Urothelium cell line (cell line): ENCODE measurements around the gene STK38.
"Not testable (repeated sequence)": the region's sequence is repeated elsewhere in the genome, so short reads cannot be mapped to it uniquely, and the experiment has no call there.

Experiments used
- DNase-seq: peaks from one replicate; pipeline ENCODE4 v3.0.0; 2011; ENCODE audit warnings: low spot score, mixed read lengths
- FAIRE-seq: peaks from 2 replicates; lab custom pipeline; 2011; peaks lifted over from hg19 to GRCh38; lab: Jason Lieb, UNC

Gene STK38

DNA sequence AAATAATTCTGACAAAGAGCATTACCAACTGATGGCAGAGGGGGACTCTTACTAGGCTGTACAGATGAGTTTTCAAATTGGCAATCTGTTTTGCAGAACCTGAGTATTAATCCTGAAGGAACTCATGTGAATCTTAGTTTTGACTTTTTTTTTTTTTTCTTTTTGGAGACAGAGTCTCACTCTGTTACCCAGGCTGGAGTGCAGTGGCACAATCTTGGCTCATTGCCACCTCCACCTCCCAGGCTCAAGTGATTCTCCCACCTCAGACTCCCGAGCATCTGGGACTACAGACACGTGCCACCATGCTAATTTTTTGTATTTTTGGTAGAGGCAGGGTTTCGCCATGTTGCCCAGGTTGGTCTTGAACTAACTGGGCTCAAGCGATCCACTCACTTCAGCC lies 55.2 kb downstream of the STK38 start:
- DNase-seq (no peak), FAIRE-seq (no peak)

- DNase-seq (no peak), FAIRE-seq (no peak)
Observed at GRCh38 chr6:36491378-36491965, 55.8 kb downstream of the STK38 start.

DNA sequence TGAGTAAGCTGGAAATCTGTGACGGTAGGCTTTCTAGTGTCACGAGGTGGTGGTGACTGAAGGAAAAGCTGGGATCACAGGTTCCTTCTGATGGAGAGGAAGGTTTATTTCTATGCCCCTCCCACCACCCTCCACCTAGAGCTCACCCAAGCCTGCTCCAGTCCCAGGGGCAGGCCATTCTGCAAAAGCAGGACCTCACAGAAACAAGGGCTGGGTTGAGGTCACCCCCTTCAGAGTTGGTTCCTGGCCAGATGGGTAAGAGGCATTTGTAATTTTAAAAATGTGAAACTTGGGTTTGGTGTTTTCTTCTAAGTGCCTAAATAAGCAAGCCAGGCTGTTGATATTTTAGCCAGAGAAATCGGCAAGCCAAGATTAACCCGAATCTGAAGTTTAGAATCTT lies 57.9 kb downstream of the STK38 start:
- DNase-seq (no peak), FAIRE-seq (no peak)

DNA sequence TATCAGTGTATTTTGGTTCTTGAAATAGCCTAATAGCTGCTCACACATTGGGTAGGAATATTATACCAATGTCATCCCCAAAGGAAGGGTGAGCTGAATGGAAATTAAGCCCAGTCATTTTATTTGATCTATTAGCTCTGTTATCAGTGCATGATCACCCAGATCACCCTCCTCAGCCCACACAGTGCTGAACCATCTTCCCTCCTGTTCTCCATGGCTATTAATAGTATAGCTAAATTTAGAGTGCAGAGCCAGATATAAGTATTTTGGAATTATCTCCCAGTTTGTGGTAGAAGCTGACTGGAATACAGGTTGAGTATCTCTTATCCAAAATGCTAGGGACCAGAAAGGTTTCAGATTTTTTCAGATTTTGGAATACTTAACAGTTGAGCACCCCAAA lies 59.1 kb downstream of the STK38 start:
- no peak for DNase-seq
- FAIRE-seq: no peak

DNA sequence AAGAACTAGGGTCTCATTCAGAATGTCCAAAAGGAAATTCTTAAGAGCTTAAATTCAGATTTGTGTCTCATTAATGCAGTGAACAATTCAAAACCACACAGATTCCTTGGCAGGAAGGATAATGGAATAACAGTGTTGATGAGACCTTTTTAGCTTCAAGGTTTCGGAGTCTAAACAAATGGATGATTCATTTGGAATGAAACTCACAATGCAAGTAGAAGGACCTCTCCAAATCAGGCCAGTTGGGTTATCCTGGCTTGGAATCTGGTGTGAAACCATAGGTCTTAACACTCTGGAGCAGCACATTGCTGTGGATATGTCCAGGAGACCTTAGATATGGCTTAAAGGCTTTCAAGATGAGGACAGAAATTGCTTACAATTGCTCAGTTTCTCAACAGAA lies 59.6 kb downstream of the STK38 start:
- DNase-seq: no peak
- FAIRE-seq: no peak

DNA sequence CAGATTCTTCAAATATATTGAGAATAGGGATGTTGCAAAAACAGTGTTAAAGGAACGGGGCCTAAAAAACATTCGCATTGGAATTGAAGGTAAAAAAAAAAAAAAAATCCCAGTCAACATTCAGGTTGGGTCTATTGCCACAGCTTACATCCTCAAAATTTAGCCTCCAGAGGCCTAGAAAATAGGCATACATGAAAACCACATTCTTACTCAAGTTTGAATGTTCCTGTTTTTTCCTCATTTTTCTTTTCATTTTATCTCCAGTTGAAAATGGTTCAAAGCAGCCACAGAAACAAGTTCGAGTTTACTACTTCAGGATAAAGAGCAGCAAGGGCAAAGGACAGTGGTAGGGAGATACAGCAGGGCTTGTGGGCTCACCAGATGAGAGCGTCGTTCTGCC lies 62.5 kb downstream of the STK38 start:
- no peak for DNase-seq
- FAIRE-seq: no peak

- DNase-seq, FAIRE-seq: not testable (repeated sequence)
Observed at GRCh38 chr6:36483326-36483725, 64.0 kb downstream of the STK38 start.

GRCh38 chr6:36479256-36479655 lies 68.0 kb downstream of the STK38 start:
- FAIRE-seq: no peak
- DNase-seq: no peak

GRCh38 chr6:36478051-36478526 lies 69.2 kb downstream of the STK38 start:
- no peak for FAIRE-seq
- DNase-seq: no peak

DNA sequence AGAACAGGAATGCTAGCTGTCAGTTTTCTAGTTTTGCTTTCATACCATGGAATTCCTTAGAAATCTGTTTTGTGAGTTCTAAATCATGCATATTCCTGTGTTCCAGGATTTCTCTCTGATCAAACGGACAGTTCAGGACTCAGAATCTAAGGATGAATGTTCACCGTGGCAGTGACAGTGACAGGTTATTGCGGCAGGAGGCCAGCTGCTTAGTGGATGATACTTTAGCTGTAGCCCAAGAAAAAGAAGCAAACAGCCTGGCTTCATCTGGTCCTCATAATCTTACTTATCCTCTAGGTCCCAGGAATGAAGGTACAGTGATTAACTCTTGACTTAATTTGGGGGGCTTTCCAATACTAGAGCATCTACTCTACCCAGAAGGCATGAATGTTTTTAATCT lies 77.3 kb downstream of the STK38 start:
- FAIRE-seq: no peak
- DNase-seq: no peak

DNA sequence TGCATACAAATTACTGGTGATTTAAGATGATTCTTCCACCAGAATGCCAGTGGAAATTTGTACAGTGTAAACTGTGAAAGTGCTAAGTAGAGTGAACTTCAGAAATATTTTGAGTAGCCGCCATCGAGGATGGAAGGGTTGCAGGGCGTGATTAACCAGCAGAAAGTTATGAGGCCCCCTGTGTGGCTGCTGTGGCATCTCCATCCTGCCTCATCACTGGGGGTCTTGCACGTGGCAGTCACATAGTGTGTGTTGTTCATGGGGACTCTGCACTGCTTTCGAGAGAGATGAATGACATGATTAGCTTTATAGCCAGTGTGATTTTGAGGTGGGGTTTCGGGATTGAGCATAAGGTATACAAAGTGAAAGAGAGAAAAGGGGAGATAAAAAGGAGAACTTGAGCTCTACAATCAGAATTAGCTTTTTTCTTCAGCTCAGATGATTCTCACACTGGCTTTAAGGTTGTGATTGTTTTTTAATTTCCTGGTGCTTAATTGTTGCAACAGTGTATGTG lies 78.1 kb downstream of the STK38 start:
- DNase-seq (no peak), FAIRE-seq (no peak)

DNA sequence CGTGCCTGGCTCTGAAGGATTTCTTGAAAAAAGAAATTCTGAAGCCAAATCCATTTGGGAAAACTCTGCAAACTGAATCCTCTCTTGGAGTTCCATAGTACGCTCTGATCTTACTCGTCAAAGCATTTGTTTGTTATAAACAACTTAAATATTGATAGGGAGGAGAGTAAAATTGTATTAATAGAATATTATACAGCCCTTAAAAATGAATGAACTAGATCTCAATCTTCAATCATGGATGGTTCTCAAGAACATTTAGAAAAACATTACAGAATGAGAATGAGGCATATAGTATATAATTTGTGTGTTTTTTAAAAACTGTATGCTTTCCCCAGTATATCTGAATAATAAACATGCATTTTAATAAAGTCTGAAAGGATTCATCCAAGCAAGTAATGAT lies 79.7 kb downstream of the STK38 start:
- DNase-seq: no peak
- FAIRE-seq: no peak

GRCh38 chr6:36464233-36464632 lies 83.0 kb downstream of the STK38 start:
- DNase-seq (no peak), FAIRE-seq (no peak)

- DNase-seq (no peak), FAIRE-seq (no peak)
Observed at GRCh38 chr6:36463676-36464075, 83.6 kb downstream of the STK38 start.

GRCh38 chr6:36461646-36462045 lies 85.6 kb downstream of the STK38 start:
- FAIRE-seq (no peak), DNase-seq (no peak)

DNA sequence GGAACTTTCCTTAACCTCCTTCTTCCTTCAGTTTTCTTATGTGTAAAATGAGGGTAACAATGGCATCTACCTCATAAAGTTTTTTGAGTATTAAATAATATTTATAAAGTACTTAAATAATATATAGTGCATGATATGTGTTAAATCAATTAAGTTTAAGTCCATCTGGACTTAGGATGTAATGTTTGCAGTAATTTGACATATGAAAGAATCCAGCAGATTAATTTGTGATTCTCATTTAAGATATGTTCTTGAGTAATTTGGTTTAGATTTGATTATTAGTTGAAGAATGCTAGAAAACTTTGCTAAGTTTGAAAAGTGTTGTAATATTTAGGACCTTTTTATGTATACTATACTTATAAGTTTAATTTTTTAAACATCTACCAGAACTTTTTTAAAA lies 86.4 kb downstream of the STK38 start:
- DNase-seq: no peak
- no peak for FAIRE-seq

- DNase-seq (no peak), FAIRE-seq (no peak)
Observed at GRCh38 chr6:36459501-36459900, 87.8 kb downstream of the STK38 start.

GRCh38 chr6:36455486-36456027 lies 91.7 kb downstream of the STK38 start:
- peak; percentile 5 for FAIRE-seq
- DNase-seq: no peak

DNA sequence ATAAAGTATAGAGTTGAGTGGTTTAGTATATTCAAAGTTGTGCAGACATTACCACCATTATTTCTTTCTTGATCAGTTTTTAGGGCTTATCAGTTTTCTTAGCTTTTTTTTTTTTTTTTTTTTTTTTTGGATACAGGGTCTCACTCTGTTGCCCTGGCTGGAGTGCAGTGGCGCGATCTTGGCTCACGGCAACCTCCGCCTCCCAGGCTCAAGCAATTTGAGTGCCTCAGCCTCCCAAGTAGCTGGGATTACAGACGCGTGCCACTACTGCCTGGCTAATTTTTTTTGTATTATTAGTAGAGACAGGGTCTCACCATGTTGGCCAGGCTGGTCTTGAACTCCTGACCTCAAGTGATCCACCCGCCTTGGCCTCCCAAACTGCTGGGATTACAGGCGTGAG lies 94.4 kb downstream of the STK38 start:
- FAIRE-seq, DNase-seq: not testable (repeated sequence)

DNA sequence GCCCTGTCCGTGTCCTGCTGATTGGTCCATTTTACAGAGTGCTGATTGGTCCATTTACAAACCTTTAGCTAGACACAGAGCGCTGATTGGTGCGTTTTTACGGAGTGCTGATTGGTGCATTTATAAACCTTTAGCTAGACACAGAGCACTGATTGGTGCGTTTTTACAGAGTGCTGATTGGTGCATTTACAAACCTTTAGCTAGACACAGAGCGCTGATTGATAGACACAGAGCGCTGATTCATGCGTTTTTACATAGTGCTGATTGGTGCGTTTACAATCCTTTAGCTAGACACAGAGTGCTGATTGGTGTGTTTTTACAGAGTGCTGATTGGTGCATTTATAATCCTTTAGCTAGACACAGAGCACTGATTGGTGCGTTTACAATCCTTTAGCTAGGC lies 98.1 kb downstream of the STK38 start:
- FAIRE-seq: not testable (repeated sequence)

DNA sequence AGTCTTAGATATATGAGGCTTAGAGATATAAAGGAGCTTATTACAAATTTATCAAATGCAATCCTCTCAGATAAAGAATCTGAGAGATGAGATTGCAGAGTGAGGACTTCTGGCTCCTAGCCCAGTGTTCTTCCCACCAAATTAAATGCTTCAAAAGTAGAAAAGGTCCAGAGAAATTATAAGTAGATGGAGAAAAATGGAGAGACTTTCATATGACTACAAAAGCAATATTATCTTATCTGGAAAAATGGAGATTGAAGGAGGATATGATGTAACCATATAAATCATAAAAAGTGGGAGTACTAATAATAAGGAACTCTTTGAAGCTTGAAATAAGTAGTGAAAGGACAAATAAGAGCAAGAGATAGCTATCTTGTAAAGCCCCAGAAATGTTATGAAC lies 101.7 kb downstream of the STK38 start:
- no peak for FAIRE-seq
- no peak for DNase-seq

More for the DNA sequence above, 98.1 kb downstream of the STK38 start:
- DNase-seq: not testable (repeated sequence)

DNA sequence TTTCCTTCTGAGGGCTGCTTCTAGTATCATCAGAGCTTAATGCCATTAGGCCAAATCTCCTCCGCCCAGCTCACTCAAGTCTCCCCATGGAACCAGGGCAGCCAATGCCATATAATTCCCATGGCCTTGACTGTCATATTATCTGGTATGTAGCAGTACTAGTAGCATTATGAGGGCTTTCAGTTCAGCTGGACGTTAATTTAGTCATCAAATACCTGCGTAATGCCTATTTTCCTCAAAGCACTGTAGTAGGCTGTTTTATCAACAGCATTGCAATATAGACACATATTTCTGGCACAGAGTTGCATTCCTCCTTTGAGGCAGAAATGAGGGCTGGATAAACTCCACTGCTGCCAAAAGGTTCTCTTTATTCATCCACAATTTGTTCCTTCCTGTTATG lies 102.8 kb downstream of the STK38 start:
- no peak for DNase-seq
- FAIRE-seq: no peak
